Endodermal cell (in vitro differentiated cells): ENCODE results near the gene KRTAP4-12. TPM values are rescaled to one million over a fixed set of nuclear protein-coding genes. Genes with fewer than 3 reads are reported as not detected.
"Not testable (repeated sequence)": the region's sequence is repeated elsewhere in the genome, so short reads cannot be mapped to it uniquely, and the experiment has no call there.

Experiments used
- DNase-seq: peaks from one replicate; pipeline ENCODE4 v3.0.0-alpha.2; 2017
- H3K27ac ChIP-seq: 2 replicates; pipeline ENCODE4 v1.5.1; 2013; ENCODE audit warnings: mild to moderate bottlenecking, low read depth, low read length, moderate library complexity
- H3K27me3 ChIP-seq: 2 replicates; pipeline ENCODE4 v1.6.1; 2013; ENCODE audit warnings: mild to moderate bottlenecking, low read length, moderate library complexity; ENCODE audit not compliant: insufficient read depth, control insufficient read depth, poor library complexity, severe bottlenecking
- H3K36me3 ChIP-seq: 2 replicates; pipeline ENCODE4 v1.7.0; 2013; ENCODE audit warnings: mild to moderate bottlenecking, low read length, moderate library complexity; ENCODE audit not compliant: control insufficient read depth, insufficient read depth
- H3K4me1 ChIP-seq: one replicate; pipeline ENCODE4 v1.7.0; 2013; ENCODE audit warnings: low read length; ENCODE audit not compliant: control insufficient read depth, insufficient read depth
- H3K4me3 ChIP-seq: 2 replicates; pipeline ENCODE4 v1.5.1; 2013; ENCODE audit warnings: mild to moderate bottlenecking, low read length, moderate library complexity
- H3K9ac ChIP-seq: 2 replicates; pipeline ENCODE4 v1.6.1; 2013; ENCODE audit warnings: mild to moderate bottlenecking, low read length, moderate library complexity; ENCODE audit not compliant: poor library complexity, severe bottlenecking; ENCODE audit errors: extremely low read depth
- H3K9me3 ChIP-seq: 2 replicates; pipeline ENCODE4 v1.6.1; 2013; ENCODE audit warnings: mild to moderate bottlenecking, low read length, moderate library complexity; ENCODE audit not compliant: control insufficient read depth
- H3K27ac Mint-ChIP-seq: 2 replicates; pipeline ENCODE4 v1.8.0; 2020; ENCODE audit warnings: mixed read lengths
- H3K27me3 Mint-ChIP-seq: 2 replicates; pipeline ENCODE4 v1.8.0; 2021; ENCODE audit warnings: mild to moderate bottlenecking, mixed read lengths; ENCODE audit not compliant: insufficient read depth
- H3K36me3 Mint-ChIP-seq: 2 replicates; pipeline ENCODE4 v1.8.0; 2020; ENCODE audit warnings: low read depth, mixed read lengths
- H3K4me1 Mint-ChIP-seq: 2 replicates; pipeline ENCODE4 v1.8.0; 2020; ENCODE audit warnings: mixed read lengths
- H3K4me3 Mint-ChIP-seq: 2 replicates; pipeline ENCODE4 v1.8.0; 2020; ENCODE audit warnings: mild to moderate bottlenecking, moderate library complexity, mixed read lengths
- H3K9me3 Mint-ChIP-seq: 2 replicates; pipeline ENCODE4 v1.8.0; 2020; ENCODE audit warnings: mild to moderate bottlenecking, mixed read lengths
- CTCF ChIP-seq: fragments of 200-600 bp; sonication (generic); conservative IDR thresholded peaks from 2 replicates; pipeline ENCODE4 v1.5.0; 2021; ENCODE audit warnings: antibody characterized with exemption, mild to moderate bottlenecking
- WGBS, 2 experiments: methylation state at CpG; one replicate each; pipeline versions ENCODE4 v1.1.5 to v1.1.7; 2013; ENCODE audit warnings: missing lambda C conversion rate in 2 of 2, mixed read lengths in 1 of 2; ENCODE audit not compliant: insufficient coverage in 1 of 2, insufficient read length in 1 of 2; 5-methylcytosine and 5-hydroxymethylcytosine counted together
- total RNA-seq, 2 donors: library from RNA; stranded (reverse); fragmentation: NEBNext Ultra II Directional in 1 of 2; extraction: Animal tissue kit (Norgen Biotek cat#: 25700) in 1 of 2; gene quantifications; 2 replicates in 1 of 2; 3 replicates in 1 of 2; pipeline ENCODE4 v1.2.1, GENCODE V29; 2021

Gene KRTAP4-12
- total RNA-seq, 2 donors from 2014 or later: not detected

GRCh38 chr17:41098481-41098880 lies 25.5 kb downstream of the KRTAP4-12 start:
- H3K27me3 ChIP-seq: no peaks in the 10 kb centered on the region
- no peak for DNase-seq
- H3K9me3 ChIP-seq: peaks cover 4% of the 10 kb centered on the region
- no peak for TF ChIP-seq CTCF
- no peak overlapping the region for H3K9ac ChIP-seq
- no peak overlapping the region for H3K27ac ChIP-seq
- WGBS, 2 experiments: 82 to 83% methylated on average over 2 to 6 of the region's 6 CpGs
- Mint-ChIP-seq H3K27ac (no peak overlapping the region), H3K36me3 (no peaks in the 10 kb centered on the region), H3K27me3 (peaks cover 3% of the 10 kb centered on the region), H3K9me3 (peaks cover 6% of the 10 kb centered on the region), H3K4me3 (no peak overlapping the region), H3K4me1 (no peaks in the 10 kb centered on the region)
- no peaks in the 10 kb centered on the region for H3K4me1 ChIP-seq
- H3K4me3 ChIP-seq: no peak overlapping the region
- H3K36me3 ChIP-seq: no peaks in the 10 kb centered on the region

- no peaks in the 10 kb centered on the region for H3K36me3 Mint-ChIP-seq
- no peak within 1 kb of the TSS for H3K4me3 Mint-ChIP-seq
- H3K4me1 ChIP-seq: no peaks in the 10 kb centered on the region
- TF ChIP-seq CTCF: no peak
- 85% methylated on average over 1 of the region's 4 CpGs; no CpG with 5 or more reads in 1 of the 2 experiments for WGBS, 2 experiments
- no peak within 1 kb of the TSS for H3K27ac Mint-ChIP-seq
- no peak within 1 kb of the TSS for H3K27ac ChIP-seq
- H3K4me3 ChIP-seq: no peak within 1 kb of the TSS
- H3K4me1 Mint-ChIP-seq: no peaks in the 10 kb centered on the region
- no peak within 1 kb of the TSS for H3K9ac ChIP-seq
- no peak for DNase-seq
- peaks cover 10% of the 10 kb centered on the region for H3K9me3 Mint-ChIP-seq
- H3K9me3 ChIP-seq: peaks cover 4% of the 10 kb centered on the region
- H3K36me3 ChIP-seq: no peaks in the 10 kb centered on the region
- peaks cover 3% of the 10 kb centered on the region for H3K27me3 Mint-ChIP-seq
- H3K27me3 ChIP-seq: no peaks in the 10 kb centered on the region
These were observed 25.9 kb downstream of the KRTAP4-12 start, which contains the start of gene KRTAP4-8 for GRCh38 chr17:41098042-41098441. KRTAP4-8 (minus strand) TSS chr17:41098142; CDS start chr17:41098084, 58 bp downstream.

GRCh38 chr17:41096055-41096454 lies 27.9 kb downstream of the KRTAP4-12 start:
- DNase-seq: no peak
- H3K4me1 Mint-ChIP-seq: no peaks in the 10 kb centered on the region
- H3K4me3 Mint-ChIP-seq: no peak overlapping the region
- H3K9ac ChIP-seq: no peak overlapping the region
- WGBS, 2 experiments: 97% methylated on average over 4 to 7 of the region's 7 CpGs
- peaks cover 3% of the 10 kb centered on the region for H3K27me3 Mint-ChIP-seq
- H3K27me3 ChIP-seq: no peaks in the 10 kb centered on the region
- H3K9me3 ChIP-seq: peaks cover 15% of the 10 kb centered on the region
- H3K4me1 ChIP-seq: no peaks in the 10 kb centered on the region
- H3K27ac Mint-ChIP-seq: no peak overlapping the region
- no peaks in the 10 kb centered on the region for H3K36me3 Mint-ChIP-seq
- H3K9me3 Mint-ChIP-seq: peaks cover 21% of the 10 kb centered on the region
- no peak overlapping the region for H3K4me3 ChIP-seq
- H3K27ac ChIP-seq: no peak overlapping the region
- no peaks in the 10 kb centered on the region for H3K36me3 ChIP-seq
- no peak for TF ChIP-seq CTCF

- H3K9ac ChIP-seq, H3K36me3 Mint-ChIP-seq, H3K4me1 ChIP-seq, H3K4me3 ChIP-seq, H3K36me3 ChIP-seq, H3K27me3 ChIP-seq, H3K27ac ChIP-seq, DNase-seq, H3K4me3 Mint-ChIP-seq, H3K27ac Mint-ChIP-seq, H3K4me1 Mint-ChIP-seq, H3K27me3 Mint-ChIP-seq: not testable (repeated sequence)
- peaks cover 17% of the 10 kb centered on the region for H3K9me3 ChIP-seq
- H3K9me3 Mint-ChIP-seq: peaks cover 21% of the 10 kb centered on the region
- WGBS, 2 experiments: 40 to 74% methylated on average over 1 to 3 of the region's 4 CpGs
These were observed 35.1 kb downstream of the KRTAP4-12 start for GRCh38 chr17:41088760-41089352.

GRCh38 chr17:41084100-41084856 lies 39.7 kb downstream of the KRTAP4-12 start, which contains the start of gene KRTAP4-7:
KRTAP4-7 (plus strand) TSS chr17:41084150; CDS start chr17:41084207, 57 bp downstream.
- not testable (repeated sequence) for H3K36me3 Mint-ChIP-seq

More at GRCh38 chr17:41084100-41084856, 39.7 kb downstream of the KRTAP4-12 start, which contains the start of gene KRTAP4-7:
- H3K4me1 Mint-ChIP-seq, H3K4me1 ChIP-seq, H3K27me3 Mint-ChIP-seq, H3K9me3 Mint-ChIP-seq, DNase-seq, H3K27ac Mint-ChIP-seq, H3K4me3 ChIP-seq, H3K9ac ChIP-seq, H3K27me3 ChIP-seq, H3K36me3 ChIP-seq, H3K27ac ChIP-seq, H3K9me3 ChIP-seq, H3K4me3 Mint-ChIP-seq: not testable (repeated sequence)
- 70 to 88% methylated on average over 3 to 13 of the region's 14 CpGs for WGBS, 2 experiments
